Colon (tissue), 2 donors: ENCODE results near the gene FHIT.

Experiments used
- FAIRE-seq: peaks from 2 replicates; lab custom pipeline; 2012; peaks lifted over from hg19 to GRCh38; lab: Jason Lieb, UNC
- donor health status: control.
- donor health status: control.

FHIT gene

GRCh38 chr3:60325610-60326170 lies 925.6 kb downstream of the FHIT start:
- peak; percentile 10 for FAIRE-seq

GRCh38 chr3:60323651-60324050 lies 927.6 kb downstream of the FHIT start:
- FAIRE-seq = no peak

DNA sequence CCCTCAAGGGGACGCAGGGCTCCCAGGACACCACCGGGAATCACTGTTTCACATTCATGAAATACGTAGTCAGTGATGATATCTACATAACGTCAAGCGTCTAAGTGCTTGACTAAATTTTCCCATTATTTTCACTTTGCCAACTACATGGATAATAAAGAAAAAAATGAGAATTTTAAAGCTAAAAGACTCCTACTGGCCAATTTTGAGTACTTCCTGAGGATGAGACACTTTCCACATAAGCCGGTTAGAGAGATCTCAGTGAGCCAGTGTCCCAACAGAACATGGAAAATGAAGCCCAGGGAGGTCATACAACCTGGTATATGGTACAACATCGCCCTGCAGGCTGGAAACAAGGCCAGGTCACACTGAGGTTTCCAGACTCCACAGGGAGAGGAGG lies 928.1 kb downstream of the FHIT start:
- no peak for FAIRE-seq

DNA sequence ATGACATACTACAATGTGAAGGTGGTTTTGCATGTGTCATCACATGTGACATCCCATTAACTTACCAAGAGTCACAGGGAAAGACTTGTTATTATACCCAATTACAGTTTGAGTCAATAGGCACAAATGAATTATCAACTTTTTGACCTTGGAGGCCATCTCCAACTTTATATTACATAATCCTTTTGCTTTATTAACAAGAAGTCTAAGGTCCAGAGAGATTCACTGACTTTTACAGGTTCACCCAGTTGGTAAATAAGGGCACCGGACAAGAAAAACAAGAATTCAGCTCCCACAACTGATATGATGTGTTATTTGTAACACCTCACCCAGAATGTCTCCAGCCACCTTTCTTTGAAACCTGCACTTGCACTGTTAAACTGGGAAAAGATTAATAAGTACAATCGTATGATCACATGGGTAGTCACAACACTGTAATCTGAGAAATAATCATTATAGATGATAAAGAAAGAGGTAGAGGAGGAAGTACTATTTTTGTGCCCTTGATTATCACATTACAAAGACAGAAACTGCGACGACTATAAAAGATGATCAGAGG lies 928.9 kb downstream of the FHIT start:
- FAIRE-seq = no peak

DNA sequence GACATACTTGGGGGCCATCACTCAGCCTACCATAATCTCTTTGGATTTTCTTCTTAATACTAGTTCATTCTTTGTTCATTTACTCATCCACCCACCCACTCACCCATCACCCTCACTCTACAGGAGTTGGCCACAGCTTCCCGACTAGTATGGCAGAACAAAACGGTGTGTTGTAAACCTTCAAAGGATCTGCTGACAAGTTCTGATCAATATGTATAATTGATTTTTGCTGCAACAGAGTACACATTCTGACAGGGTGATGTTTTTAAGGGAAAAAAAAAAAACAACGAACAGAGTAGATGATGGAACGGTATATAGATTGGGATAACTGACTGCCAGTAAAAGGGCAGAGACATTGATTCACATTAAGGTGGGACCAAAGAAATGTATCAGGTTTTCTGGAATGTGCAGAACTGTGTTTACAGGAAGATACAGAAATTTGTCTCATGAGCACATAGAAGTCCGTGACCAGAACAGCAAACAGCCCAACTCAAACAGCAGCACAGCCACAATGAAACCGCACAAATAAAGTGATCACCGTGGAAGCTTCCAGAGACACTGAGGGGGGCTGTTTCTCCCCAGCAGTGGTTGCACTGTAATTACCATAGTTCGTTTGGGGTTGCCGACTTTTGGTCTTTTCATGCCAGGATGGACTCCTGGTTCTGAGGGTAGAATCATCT lies 931.9 kb downstream of the FHIT start:
- no peak for FAIRE-seq

DNA sequence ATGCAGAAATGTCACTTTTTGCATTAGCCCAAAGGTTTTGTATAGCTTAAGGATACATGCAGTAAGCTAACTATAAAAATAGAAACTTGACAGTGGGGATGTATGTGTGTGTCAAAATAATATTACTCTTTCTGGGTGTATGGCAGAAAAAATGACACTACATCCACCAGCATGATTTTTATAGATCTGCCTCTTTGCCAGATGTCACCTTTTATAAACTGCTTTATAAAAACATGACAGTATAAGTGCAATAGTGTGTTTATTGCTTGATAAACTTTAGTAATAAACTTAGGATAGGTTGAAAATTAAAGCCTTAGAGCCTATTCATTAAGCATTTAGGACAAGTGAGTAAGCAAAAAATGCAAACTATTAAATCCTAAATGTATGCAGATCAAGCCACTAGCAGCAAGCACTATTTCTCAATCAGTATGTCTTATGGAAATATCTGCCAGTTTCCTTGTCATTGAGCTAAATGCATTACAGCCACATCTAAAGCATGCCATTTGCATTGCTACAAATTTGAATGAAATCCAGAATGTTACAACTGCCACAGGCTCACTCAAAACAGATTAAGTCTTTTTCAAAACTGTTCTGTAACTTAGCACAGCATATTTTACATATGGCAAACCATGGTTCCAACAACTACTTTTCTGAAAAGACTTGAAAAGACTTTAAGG lies 935.0 kb downstream of the FHIT start:
- FAIRE-seq = no peak

- FAIRE-seq = no peak
These were observed 937.2 kb downstream of the FHIT start for GRCh38 chr3:60313951-60314461.

- FAIRE-seq = no peak
These were observed 937.9 kb downstream of the FHIT start for GRCh38 chr3:60313231-60313798.

GRCh38 chr3:60309539-60310268 lies 941.5 kb downstream of the FHIT start:
- FAIRE-seq = no peak

GRCh38 chr3:60308808-60309207 lies 942.4 kb downstream of the FHIT start:
- FAIRE-seq = no peak

DNA sequence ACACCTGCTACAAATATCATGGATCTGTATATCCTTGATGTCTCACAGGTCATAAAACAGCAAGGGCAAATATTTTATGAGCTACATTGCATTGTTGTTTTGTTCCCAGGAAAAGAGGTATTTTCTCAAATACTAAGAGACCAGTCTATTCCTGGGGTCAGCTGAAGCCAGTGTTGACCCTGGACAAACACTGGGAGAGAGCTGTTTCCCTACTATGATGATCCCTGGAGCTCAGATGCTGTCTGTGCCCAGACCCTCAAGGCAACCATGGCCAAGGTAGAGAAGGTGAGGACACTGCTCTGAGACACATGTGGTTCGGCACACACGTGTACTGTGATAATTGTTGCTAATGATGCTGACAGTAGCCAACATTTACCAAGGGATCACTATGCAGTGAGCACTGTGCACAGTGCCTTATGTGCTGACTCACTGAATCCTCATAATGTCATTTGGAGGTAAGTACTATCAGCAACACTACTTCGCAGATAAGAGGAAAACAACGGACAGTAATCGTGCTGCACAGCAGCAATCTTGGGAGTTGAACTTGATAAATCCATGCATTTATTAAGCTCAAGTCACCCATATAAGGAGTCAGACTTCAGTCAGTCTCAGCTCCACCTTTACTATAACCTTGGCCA lies 943.6 kb downstream of the FHIT start:
- FAIRE-seq = no peak

DNA sequence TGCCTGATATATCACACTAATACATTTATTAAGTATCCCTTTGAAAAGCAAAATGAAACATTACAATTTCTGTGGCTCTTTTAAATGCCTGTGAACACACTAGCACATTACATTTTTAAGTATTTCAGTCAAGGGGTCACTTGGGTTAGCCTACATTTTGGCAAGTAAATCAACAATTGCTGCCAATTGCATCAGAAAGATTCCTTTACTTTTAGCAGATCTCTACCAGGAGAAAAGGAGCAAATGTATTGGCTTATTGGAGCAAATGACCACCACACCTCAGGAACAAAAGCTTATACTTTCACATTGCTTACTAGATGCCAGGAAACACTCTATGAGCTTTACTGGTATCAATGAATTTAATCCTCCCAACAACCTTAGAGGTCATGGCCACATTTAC lies 947.1 kb downstream of the FHIT start:
- no peak for FAIRE-seq

DNA sequence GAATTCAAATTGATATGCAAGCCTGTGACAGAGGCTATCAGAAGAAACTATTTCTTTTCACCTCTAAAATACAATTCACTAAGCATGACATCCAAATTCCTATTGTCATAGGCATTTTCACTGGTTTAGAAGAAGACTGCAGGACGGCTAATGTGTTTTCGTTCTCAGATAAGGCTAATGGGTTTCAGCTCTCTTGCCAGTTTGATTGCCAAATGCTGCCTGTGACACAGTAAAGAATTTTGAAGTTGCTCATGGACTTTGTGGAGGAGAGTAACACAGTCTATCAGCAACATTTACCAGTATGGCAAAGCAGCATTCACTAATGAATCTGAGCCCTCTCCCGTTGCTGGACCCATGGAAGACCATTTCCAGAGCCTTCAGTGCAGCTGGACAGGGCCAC lies 948.1 kb downstream of the FHIT start:
- FAIRE-seq = no peak

GRCh38 chr3:60301142-60301541 lies 950.1 kb downstream of the FHIT start:
- no peak for FAIRE-seq

DNA sequence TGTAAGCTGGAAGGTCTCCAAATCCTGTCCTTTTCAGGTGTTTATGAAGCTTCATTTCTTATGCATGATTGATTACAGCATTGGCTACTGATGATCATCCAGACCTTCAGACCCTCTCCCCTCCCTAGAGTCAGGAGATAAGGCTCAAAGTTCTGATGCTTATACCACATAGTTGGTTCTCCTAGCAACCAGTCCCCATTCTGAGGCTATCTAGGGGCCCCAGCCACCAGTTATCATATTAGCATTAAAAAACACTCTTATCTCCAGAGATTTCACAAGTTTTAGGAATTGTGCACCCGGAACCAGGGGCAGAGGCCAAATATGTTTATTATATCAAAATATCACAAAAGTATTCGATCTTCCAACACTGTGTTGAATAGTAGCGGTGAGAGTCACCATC lies 953.1 kb downstream of the FHIT start:
- FAIRE-seq = no peak

- no peak for FAIRE-seq
These were observed 957.1 kb downstream of the FHIT start for GRCh38 chr3:60294181-60294580.

DNA sequence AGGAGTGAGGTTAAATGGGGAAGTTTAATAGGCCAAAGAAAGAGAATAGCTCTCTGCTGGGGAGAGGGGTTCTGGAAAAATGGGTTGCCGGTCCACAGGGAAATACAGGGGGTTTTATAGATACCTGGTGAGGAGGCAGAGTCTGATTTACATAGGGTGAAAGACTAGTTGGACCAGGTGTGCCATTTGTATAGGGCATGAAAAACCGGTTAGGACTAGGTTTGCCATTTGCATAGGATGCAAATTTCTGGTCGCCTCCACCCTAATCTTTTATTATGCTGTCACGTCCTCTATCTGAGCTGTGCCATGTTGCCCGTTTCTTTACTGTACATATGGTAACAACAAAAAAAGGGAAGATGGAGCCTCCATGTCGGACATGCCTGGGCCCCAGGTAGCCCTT lies 960.1 kb downstream of the FHIT start:
- FAIRE-seq = no peak

DNA sequence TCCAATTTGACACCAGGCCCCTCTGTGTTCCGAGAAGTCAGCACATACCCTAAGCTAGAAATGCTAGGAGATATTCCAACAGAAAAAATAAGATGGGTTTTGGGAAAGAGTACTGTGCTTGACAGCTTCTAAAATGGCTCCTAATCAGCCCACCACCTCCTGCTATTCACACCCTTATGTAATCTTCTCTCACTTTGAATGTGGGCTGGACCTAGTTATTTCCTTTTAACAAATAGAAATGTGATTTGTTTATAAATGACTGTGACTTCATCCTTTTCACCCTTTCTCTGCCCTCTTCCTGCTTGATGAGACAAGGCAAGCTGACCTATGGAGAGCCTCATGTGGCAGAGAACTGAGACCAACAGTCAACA lies 961.1 kb downstream of the FHIT start:
- no peak for FAIRE-seq

DNA sequence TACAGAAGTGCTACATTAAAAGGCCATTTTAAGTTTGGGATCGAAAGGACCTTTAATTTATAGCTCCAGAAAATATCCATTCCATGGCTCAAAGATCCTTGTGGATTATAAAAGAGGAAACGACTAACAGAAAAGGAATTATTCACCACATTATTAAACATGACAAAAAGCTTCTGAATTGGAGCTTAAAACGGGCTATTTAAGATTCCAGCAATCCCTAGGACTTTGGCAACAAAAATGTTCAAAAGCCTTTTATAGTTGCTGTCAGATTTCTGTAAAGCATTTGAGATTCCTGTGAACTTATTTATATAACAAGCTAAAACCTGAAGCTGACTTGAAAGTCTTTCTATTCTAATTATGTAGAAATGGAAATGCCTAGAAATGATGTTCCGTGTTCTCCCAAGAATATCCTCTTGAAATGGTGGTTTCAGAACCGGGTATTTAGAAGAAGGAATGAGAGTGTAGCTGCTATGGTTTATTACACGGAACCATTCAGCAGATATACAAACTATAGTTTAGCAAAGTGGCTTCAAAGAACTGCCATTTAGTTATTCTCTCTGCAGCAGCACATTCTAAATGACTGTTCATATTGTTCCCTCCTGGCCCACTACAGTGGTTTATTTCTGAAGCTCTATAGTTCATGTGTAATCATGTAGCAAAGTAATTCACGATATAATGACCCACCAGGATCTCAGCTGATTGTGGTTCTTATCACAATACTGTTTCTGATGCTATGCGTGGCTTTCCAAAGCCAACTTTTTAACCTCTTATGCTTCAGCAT lies 961.7 kb downstream of the FHIT start:
- FAIRE-seq = no peak

- no peak for FAIRE-seq
These were observed 968.4 kb downstream of the FHIT start for GRCh38 chr3:60282866-60283265.

GRCh38 chr3:60281970-60282369 lies 969.3 kb downstream of the FHIT start:
- FAIRE-seq = no peak
